C4-2B (cell line): ENCODE data around the gene CNGA2.
"Not testable (repeated sequence)": the region's sequence is repeated elsewhere in the genome, so short reads cannot be mapped to it uniquely, and the experiment has no call there.

Source experiments
- H3K27ac ChIP-seq: fragments of 450-650 bp; 2 replicates; pipeline ENCODE4 v1.5.1; 2017
- CTCF ChIP-seq: fragments of 450-650 bp; conservative IDR thresholded peaks from 2 replicates; pipeline ENCODE4 v1.5.1; 2017; ENCODE audit warnings: mild to moderate bottlenecking
- ZFX ChIP-seq: fragments of 450-650 bp; IDR thresholded peaks from 2 replicates; pipeline ENCODE4 v1.6.1; 2017

Gene CNGA2

DNA sequence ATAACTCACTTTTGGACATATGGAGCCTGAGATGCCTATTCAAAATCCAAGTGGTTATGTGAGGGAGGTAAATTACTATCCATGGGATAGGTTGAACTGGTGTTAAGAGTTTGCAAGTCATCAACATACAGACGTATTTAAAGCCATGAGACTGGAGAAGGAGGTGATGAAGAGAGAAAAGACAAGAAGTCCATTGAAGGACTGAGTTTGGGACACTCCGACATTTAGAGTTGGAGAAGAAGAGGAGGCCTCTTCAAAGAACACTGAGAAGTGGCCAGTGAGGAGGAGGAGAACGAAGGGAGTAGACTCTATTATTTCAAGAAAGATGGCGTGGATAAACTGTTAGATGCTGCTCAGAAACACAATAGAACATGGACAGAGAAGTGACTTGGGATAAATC, at the start of gene CNGA2:
Gene CNGA2, plus strand, starts transcription at position 301 of the 400 bp plus-strand sequence. CDS start 3,738 bp downstream, outside the sequence.
- no peak within 1 kb of the TSS for H3K27ac ChIP-seq
- TF ChIP-seq CTCF: no peak
- TF ChIP-seq ZFX: no peak

DNA sequence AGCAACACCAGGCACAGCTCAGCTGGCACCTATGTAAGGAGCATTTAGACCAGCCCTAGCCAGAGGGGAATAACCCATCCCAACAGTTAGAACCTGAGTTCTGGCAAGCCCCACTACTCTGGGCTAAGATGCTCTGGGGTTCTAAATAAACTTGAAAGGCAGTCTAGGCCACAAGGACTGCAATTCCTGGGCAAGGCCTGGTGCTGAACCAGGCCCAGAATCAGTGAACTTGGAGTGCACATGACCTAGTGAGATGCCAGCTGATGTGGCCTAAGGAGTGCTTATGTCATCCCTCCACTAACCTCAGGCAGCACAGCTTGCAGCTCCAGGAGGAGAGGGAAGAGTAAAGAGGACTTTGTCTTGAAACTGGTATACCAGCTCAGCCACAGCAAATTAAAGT, 46.9 kb upstream of the CNGA2 start:
- TF ChIP-seq ZFX: no peak
- TF ChIP-seq CTCF: no peak

GRCh38 chrX:151688695-151689094, 45.9 kb upstream of the CNGA2 start:
- TF ChIP-seq ZFX (no peak), CTCF (no peak)
- no peak overlapping the region for H3K27ac ChIP-seq

More for the DNA sequence above, 46.9 kb upstream of the CNGA2 start:
- no peak overlapping the region for H3K27ac ChIP-seq

DNA sequence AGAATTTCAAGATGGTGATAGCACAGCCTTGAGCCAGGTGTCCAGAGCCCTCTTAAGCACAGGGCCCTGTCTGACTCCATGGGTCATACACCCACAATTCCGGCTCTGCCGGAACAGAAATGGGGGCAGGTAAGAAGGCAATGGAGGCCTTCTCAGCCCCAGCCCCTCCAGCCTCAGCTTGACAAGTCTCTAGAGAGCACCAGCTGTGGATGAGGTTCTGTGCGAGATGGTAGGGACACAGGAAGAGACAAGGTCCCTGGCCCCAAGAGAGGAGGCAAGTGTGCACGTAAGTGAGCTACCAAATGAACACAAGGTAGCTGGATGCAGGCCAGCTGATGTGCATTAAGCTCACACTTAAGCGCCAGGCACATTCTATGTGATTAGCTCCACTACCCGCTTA, 41.7 kb upstream of the CNGA2 start:
- H3K27ac ChIP-seq: no peak overlapping the region
- TF ChIP-seq CTCF (no peak), ZFX (no peak)

DNA sequence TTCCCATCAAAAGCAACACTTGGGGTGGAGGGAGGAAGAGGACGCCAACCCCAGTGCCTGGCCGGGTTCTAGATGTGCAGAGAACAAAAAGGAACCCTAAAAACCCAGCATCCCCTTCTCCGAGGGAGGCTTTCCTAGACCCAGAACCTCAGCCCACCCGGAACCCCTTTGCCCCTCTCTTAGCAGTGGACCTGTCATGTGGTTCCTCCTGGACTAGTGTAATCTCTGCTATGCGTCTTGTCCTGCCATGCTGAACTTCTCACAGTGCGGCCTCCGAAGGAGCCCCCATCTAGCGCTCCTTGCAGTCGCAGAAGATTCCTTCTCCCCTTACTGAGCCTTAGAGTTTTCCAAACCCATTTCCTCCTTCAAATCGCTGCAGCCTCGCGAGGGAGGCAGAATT, 40.4 kb upstream of the CNGA2 start:
- no peak for TF ChIP-seq ZFX
- TF ChIP-seq CTCF: no peak
- no peak overlapping the region for H3K27ac ChIP-seq

GRCh38 chrX:151694661-151695582, 39.6 kb upstream of the CNGA2 start, which contains the start of gene PRRG3:
Gene PRRG3 (plus strand): TSS chrX:151695458. CDS start chrX:151698815, 3,357 bp downstream.
- no peak within 1 kb of the TSS for H3K27ac ChIP-seq
- no peak for TF ChIP-seq CTCF
- TF ChIP-seq ZFX: no peak

DNA sequence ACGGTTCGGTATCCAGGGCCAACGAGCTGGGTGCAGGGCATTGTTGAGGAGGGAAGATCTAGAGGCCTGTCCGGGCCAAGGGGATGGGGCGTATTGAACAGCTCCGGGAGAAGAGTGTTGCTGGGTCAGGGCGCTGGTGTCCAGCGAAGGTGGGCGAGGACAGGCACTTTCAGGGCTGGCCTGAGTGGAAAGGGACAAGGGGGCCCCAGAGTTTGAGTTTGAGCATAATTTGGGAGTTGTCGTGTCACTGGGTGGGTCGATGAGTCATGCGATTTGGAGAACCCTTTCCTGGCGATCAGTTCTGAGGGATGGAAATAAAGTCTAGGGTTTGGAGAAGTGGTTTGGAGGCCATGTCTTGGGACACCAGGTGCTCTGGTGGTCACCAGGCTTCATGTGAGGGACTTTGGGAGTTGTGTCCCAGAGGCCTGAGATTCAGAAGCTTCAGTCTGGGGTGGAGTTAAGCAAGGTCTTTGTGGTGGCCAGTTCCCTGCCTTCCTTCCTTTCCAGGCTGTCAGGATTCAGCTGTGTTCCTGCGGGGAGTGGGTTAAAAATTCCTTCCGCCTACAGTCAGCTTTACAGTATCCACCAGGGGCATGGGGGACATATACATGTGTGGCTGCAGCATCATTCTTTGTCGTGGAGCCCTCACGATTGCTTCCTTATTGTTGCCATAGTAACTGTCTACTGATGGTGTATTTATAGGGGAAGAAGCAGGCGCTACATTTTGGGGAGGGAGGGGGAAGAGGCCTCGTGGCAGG, 38.8 kb upstream of the CNGA2 start:
- TF ChIP-seq CTCF (no peak), ZFX (no peak)
- no peak overlapping the region for H3K27ac ChIP-seq

- not testable (repeated sequence) for H3K27ac ChIP-seq
Measured at GRCh38 chrX:151697082-151697481, 37.5 kb upstream of the CNGA2 start.
